Ishikawa (cell line): Measurements from ENCODE around the gene PREX1.

Source experiments
- FOXM1 ChIP-seq: IDR thresholded peaks from 2 replicates; pipeline ENCODE4 v1.6.1; 2012; ENCODE audit warnings: low read depth, borderline replicate concordance
- MAX ChIP-seq: IDR thresholded peaks from 2 replicates; pipeline ENCODE4 v1.6.1; 2012
- RAD21 ChIP-seq: IDR thresholded peaks from 2 replicates; pipeline ENCODE4 v1.6.1; 2012; ENCODE audit warnings: low read depth
- REST ChIP-seq: IDR thresholded peaks from 2 replicates; pipeline ENCODE4 v1.6.1; 2012; ENCODE audit warnings: low read depth, mild to moderate bottlenecking
- TAF1 ChIP-seq: IDR thresholded peaks from 2 replicates; pipeline ENCODE4 v1.6.1; 2012; ENCODE audit warnings: low read depth, mild to moderate bottlenecking
- TCF12 ChIP-seq: IDR thresholded peaks from 2 replicates; pipeline ENCODE4 v1.6.1; 2012; ENCODE audit warnings: low read depth
- YY1 ChIP-seq: IDR thresholded peaks from 2 replicates; pipeline ENCODE4 v1.6.1; 2012; ENCODE audit warnings: low read depth

- TF ChIP-seq MAX (no peak), FOXM1 (no peak), RAD21 (no peak), TAF1 (no peak), TCF12 (no peak), YY1 (no peak), REST (no peak)
Observed at GRCh38 chr20:48729538-48729937, 98.3 kb downstream of the PREX1 start.
